DND-41 (cell line): ENCODE data around the gene NCK1.

Experiments
- ATAC-seq: fragments of 200-7000 bp; cut with Tn5 transposase; 3 replicates; pipeline ENCODE4 v1.9.1; 2021; ENCODE audit warnings: low read depth; ENCODE audit not compliant: insufficient read depth
- DNase-seq: peaks from one replicate; pipeline ENCODE4 v3.0.0-alpha.2; 2020
- H2AFZ ChIP-seq: 2 replicates; pipeline ENCODE4 v1.6.0; 2012; ENCODE audit warnings: low read depth, low read length
- H3K27ac ChIP-seq: 2 replicates; pipeline ENCODE4 v1.5.1; 2012; ENCODE audit warnings: low read length, inconsistent platforms
- H3K27me3 ChIP-seq: fragments of 200-600 bp; sonication (generic); 2 replicates; pipeline ENCODE4 v1.6.0; 2012; ENCODE audit warnings: low read length, mild to moderate bottlenecking, inconsistent platforms; ENCODE audit not compliant: insufficient read depth, poor library complexity
- H3K36me3 ChIP-seq: 2 replicates; pipeline ENCODE4 v1.5.1; 2012; ENCODE audit warnings: low read length, inconsistent platforms; ENCODE audit not compliant: insufficient read depth
- H3K4me1 ChIP-seq: 2 replicates; pipeline ENCODE4 v1.5.1; 2012; ENCODE audit warnings: mild to moderate bottlenecking, low read length; ENCODE audit not compliant: insufficient read depth
- H3K4me2 ChIP-seq: 2 replicates; pipeline ENCODE4 v1.6.0; 2012; ENCODE audit warnings: mild to moderate bottlenecking, moderate library complexity, low read length, inconsistent platforms; ENCODE audit not compliant: insufficient read depth
- H3K4me3 ChIP-seq, 2 experiments: fragments of 200-600 bp in 1 of 2; shearing (Covaris generic) in 1 of 2; 2 replicates each; pipeline ENCODE4 v1.5.1; 2012 to 2016; ENCODE audit warnings: inconsistent platforms in 2 of 2, low read length in 2 of 2, mild to moderate bottlenecking in 2 of 2, low read depth in 1 of 2, moderate library complexity in 1 of 2
- H3K79me2 ChIP-seq: 2 replicates; pipeline ENCODE4 v1.6.0; 2012; ENCODE audit warnings: low read length, inconsistent platforms; ENCODE audit not compliant: insufficient read depth
- H3K9ac ChIP-seq: 2 replicates; pipeline ENCODE4 v1.6.0; 2012; ENCODE audit warnings: low read depth, mild to moderate bottlenecking, inconsistent platforms, low read length, moderate library complexity
- H3K9me3 ChIP-seq: 2 replicates; pipeline ENCODE4 v1.5.1; 2012; ENCODE audit warnings: low read length, moderate library complexity, mild to moderate bottlenecking, inconsistent platforms; ENCODE audit not compliant: insufficient read depth, severe bottlenecking
- H4K20me1 ChIP-seq: 2 replicates; pipeline ENCODE4 v1.6.0; 2012; ENCODE audit warnings: low read length; ENCODE audit not compliant: insufficient read depth
- EZH2 ChIP-seq: IDR thresholded peaks from 3 replicates; pipeline ENCODE4 v1.6.1; 2012; ENCODE audit warnings: borderline replicate concordance, low read depth, mild to moderate bottlenecking, moderate library complexity, low read length, inconsistent platforms; ENCODE audit not compliant: severe bottlenecking
- TF ChIP-seq, protein P1 (sequence below): IDR thresholded peaks from 2 replicates; pipeline ENCODE4 v1.5.1; 2012; ENCODE audit warnings: borderline replicate concordance, low read length, moderate library complexity, mild to moderate bottlenecking; ENCODE audit not compliant: poor library complexity, severe bottlenecking; ENCODE audit errors: extremely low read depth

The NCK1 gene

DNA sequence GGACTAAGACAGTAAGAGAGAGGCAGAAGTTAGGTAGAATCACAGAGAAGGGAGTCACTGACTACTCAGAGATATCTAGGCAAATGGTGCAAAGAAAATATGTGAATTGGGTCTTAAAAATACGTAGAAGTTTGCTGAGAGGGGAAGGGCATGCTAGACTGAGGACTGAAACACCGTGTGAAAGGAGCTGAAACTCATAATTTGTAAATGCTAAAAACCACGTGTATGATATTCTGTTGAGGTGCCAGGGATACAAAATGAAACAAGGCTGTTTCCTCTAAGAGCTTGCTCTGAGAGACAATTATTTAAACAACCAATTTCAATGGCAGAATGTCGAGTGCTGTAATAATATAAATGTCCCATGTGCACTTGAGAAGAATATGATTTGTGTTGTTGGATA is 47.2 kb downstream of the NCK1 start:
- ATAC-seq, result peak; percentile 57; the same call in 2 of the 3 replicates
- H3K4me2 ChIP-seq, result no peak overlapping the region
- H3K4me1 ChIP-seq, result peaks cover 33% of the 10 kb centered on the region
- peaks cover 100% of the 10 kb centered on the region for H3K79me2 ChIP-seq
- TF ChIP-seq, protein P1, sequence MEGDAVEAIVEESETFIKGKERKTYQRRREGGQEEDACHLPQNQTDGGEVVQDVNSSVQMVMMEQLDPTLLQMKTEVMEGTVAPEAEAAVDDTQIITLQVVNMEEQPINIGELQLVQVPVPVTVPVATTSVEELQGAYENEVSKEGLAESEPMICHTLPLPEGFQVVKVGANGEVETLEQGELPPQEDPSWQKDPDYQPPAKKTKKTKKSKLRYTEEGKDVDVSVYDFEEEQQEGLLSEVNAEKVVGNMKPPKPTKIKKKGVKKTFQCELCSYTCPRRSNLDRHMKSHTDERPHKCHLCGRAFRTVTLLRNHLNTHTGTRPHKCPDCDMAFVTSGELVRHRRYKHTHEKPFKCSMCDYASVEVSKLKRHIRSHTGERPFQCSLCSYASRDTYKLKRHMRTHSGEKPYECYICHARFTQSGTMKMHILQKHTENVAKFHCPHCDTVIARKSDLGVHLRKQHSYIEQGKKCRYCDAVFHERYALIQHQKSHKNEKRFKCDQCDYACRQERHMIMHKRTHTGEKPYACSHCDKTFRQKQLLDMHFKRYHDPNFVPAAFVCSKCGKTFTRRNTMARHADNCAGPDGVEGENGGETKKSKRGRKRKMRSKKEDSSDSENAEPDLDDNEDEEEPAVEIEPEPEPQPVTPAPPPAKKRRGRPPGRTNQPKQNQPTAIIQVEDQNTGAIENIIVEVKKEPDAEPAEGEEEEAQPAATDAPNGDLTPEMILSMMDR, result no peak
- no peak for TF ChIP-seq EZH2
- no peaks in the 10 kb centered on the region for H3K36me3 ChIP-seq
- no peak overlapping the region for H3K4me3 ChIP-seq
- peaks cover 5% of the 10 kb centered on the region for H3K9me3 ChIP-seq
- H4K20me1 ChIP-seq, result peaks cover 46% of the 10 kb centered on the region
- H3K9ac ChIP-seq, result no peak overlapping the region
- H3K27me3 ChIP-seq, result no peaks in the 10 kb centered on the region
- H3K27ac ChIP-seq, result peak overlapping the region; percentile 34; the same call in 1 of the 2 replicates
- DNase-seq, result no peak
- H2AFZ ChIP-seq, result no peak overlapping the region

DNA sequence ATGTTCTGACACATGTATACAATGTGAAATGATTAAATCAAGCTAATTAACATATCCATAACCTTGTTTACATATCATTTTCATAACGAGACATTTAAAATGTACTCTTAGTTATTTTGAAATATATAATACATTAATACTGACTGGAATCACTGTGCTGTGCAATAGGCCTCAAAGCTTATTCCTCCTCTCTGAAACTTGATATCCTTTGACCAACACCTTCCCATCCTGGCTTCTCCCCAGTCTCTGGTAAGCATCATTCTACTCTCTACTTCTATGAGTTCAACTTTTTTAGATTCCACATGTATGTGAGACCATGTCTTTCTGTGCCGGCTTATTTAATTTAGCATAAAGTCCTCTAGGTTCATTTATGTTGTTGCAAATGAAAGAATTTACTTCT is 48.7 kb downstream of the NCK1 start:
- ATAC-seq (no peak), DNase-seq (no peak)
- no peak overlapping the region for H3K9ac ChIP-seq
- no peaks in the 10 kb centered on the region for H3K9me3 ChIP-seq
- no peaks in the 10 kb centered on the region for H3K36me3 ChIP-seq
- no peak overlapping the region for H3K27ac ChIP-seq
- H4K20me1 ChIP-seq, result peaks cover 45% of the 10 kb centered on the region
- TF ChIP-seq, protein P1, result no peak
- TF ChIP-seq EZH2, result no peak
- peaks cover 100% of the 10 kb centered on the region for H3K79me2 ChIP-seq
- H3K4me2 ChIP-seq, result no peak overlapping the region
- H2AFZ ChIP-seq, result no peak overlapping the region
- H3K4me3 ChIP-seq, result no peak overlapping the region
- H3K27me3 ChIP-seq, result no peaks in the 10 kb centered on the region
- H3K4me1 ChIP-seq, result peaks cover 30% of the 10 kb centered on the region

DNA sequence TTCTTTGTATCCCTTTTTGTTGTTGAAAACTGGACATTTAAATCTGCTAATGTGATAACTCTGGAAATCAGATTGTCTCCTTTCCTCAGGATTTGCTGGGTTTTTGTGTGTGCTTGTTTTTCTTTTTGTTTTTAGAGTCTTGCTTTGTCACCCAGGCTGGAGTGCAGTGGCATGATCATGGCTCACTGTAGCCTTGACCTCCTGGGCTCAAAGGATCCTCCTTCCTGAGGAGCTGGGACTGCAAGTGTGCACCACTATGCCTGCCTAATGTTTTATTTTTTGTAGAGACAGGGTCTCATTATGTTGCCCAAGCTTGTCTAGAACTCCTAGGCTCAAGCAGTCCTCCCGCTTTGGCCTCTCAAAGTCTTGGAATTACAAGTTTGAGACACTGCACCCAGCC is 51.2 kb downstream of the NCK1 start:
- Histone ChIP-seq H2AFZ (no peak overlapping the region), H3K79me2 (peaks cover 100% of the 10 kb centered on the region), H3K4me2 (no peak overlapping the region), H3K4me3 (no peak overlapping the region), H3K27me3 (no peaks in the 10 kb centered on the region), H3K27ac (0 out of 2 replicates have a peak overlapping the region, but pooled peaks have one; percentile 8), H3K36me3 (no peaks in the 10 kb centered on the region), H3K9me3 (no peaks in the 10 kb centered on the region), H3K4me1 (peaks cover 40% of the 10 kb centered on the region), H3K9ac (no peak overlapping the region), H4K20me1 (peaks cover 30% of the 10 kb centered on the region)
- TF ChIP-seq EZH2, result no peak
- TF ChIP-seq, protein P1, result no peak
- ATAC-seq, result no peak
- no peak for DNase-seq

DNA sequence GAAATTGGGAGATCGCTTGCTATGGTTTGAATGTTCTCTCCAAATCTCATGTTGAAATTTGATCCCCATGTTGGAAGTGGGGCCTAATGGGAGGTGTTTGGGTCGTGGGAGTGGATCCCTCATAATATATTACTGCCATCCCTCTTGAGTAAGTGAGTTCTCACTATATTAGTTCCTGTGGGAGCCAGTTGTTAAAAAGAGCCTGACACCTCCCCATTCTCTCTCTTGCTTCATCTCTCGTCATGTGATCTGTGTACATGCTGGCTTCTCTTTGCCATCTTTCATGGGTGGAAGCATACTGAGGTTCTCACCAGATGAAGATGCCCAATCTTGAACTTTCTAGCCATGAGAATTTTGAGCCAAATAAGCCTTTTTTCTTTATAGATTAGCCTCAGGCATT is 52.7 kb downstream of the NCK1 start:
- no peak for DNase-seq
- H4K20me1 ChIP-seq, result peaks cover 24% of the 10 kb centered on the region
- no peak for ATAC-seq

More for the DNA sequence above, 52.7 kb downstream of the NCK1 start:
- Histone ChIP-seq H3K9me3 (no peaks in the 10 kb centered on the region), H3K27me3 (no peaks in the 10 kb centered on the region), H3K9ac (no peak overlapping the region), H3K4me1 (peaks cover 42% of the 10 kb centered on the region), H3K27ac (peak overlapping the region; percentile 15; the same call in 1 of the 2 replicates), H3K4me2 (no peak overlapping the region), H3K4me3 (no peak overlapping the region), H2AFZ (no peak overlapping the region), H3K36me3 (no peaks in the 10 kb centered on the region), H3K79me2 (peaks cover 100% of the 10 kb centered on the region)
- TF ChIP-seq, protein P1, result no peak
- TF ChIP-seq EZH2, result no peak
